T47D (cell line): ENCODE results near the gene FNBP1L.
"Not testable (repeated sequence)": the region's sequence is repeated elsewhere in the genome, so short reads cannot be mapped to it uniquely, and the experiment has no call there.

Experiments used
- DNase-seq, 2 experiments: peaks; one replicate each; pipeline versions ENCODE4 v3.0.0 to v3.0.0-alpha.2; 2011 to 2012; ENCODE audit warnings: low read depth in 1 of 2, low spot score in 1 of 2
- JUND ChIP-seq: IDR thresholded peaks from 2 replicates; pipeline ENCODE4 v1.6.1; 2012; ENCODE audit warnings: low read depth
- in situ Hi-C: cut with HindIII; loops from 2 replicates; pipeline ENCODE4 v1.10.0; 2016; ENCODE audit warnings: low sequenced_read_pairs, low pct_unique_long_range_greater_than_20kb

The FNBP1L gene

GRCh38 chr1:93577536-93578432 lies 129.9 kb downstream of the FNBP1L start:
- no peak for TF ChIP-seq JUND
- in situ Hi-C loops, result no loop called here
- DNase-seq, result no peak

- no peak for TF ChIP-seq JUND
- in situ Hi-C loops, result no loop called here
- DNase-seq, result no peak
These were observed 130.5 kb downstream of the FNBP1L start for GRCh38 chr1:93578433-93578830.

- no peak for TF ChIP-seq JUND
- in situ Hi-C loops, result no loop called here
- no peak for DNase-seq
These were observed 131.2 kb downstream of the FNBP1L start for GRCh38 chr1:93578911-93579825.

GRCh38 chr1:93579891-93580290 lies 132.0 kb downstream of the FNBP1L start:
- in situ Hi-C loops, result no loop called here
- peak in 1 of 2 experiments; percentile 87 for DNase-seq
- TF ChIP-seq JUND, result no peak

GRCh38 chr1:93581917-93582850 lies 134.3 kb downstream of the FNBP1L start:
- in situ Hi-C loops, result no loop called here

GRCh38 chr1:93584261-93585003 lies 136.5 kb downstream of the FNBP1L start:
- no peak for TF ChIP-seq JUND
- DNase-seq, result peak in 1 of 2 experiments; percentile 53
- in situ Hi-C loops, result no loop called here

More at GRCh38 chr1:93581917-93582850, 134.3 kb downstream of the FNBP1L start:
- no peak for DNase-seq
- TF ChIP-seq JUND, result no peak

- in situ Hi-C loops, result no loop called here
- no peak for TF ChIP-seq JUND
- peak in 1 of 2 experiments; percentile 95 for DNase-seq
These were observed 137.4 kb downstream of the FNBP1L start for GRCh38 chr1:93585059-93585966.

- no peak for DNase-seq
- TF ChIP-seq JUND, result no peak
- in situ Hi-C loops, result no loop called here
These were observed 139.4 kb downstream of the FNBP1L start for GRCh38 chr1:93587354-93587753.

- no peak for TF ChIP-seq JUND
- no peak for DNase-seq
- in situ Hi-C loops, result no loop called here
These were observed 140.3 kb downstream of the FNBP1L start for GRCh38 chr1:93588206-93588605.

GRCh38 chr1:93588955-93589354 lies 141.0 kb downstream of the FNBP1L start:
- in situ Hi-C loops, result no loop called here
- DNase-seq, result no peak
- no peak for TF ChIP-seq JUND

- DNase-seq, in situ Hi-C loops: not testable (repeated sequence)
These were observed 143.4 kb downstream of the FNBP1L start for GRCh38 chr1:93591291-93591675.
